Nephron (organoid): Measurements from ENCODE around the gene GGT1.

Experiments used
- H3K27ac Mint-ChIP-seq, 3 experiments: 2 replicates each; pipeline ENCODE4 v1.8.0; 2020; ENCODE audit warnings: mixed read lengths in 3 of 3, mild to moderate bottlenecking in 2 of 3, moderate library complexity in 1 of 3
- H3K27me3 Mint-ChIP-seq: 2 replicates; pipeline ENCODE4 v1.8.0; 2021; ENCODE audit warnings: low read depth, mild to moderate bottlenecking, moderate library complexity, mixed read lengths
- H3K36me3 Mint-ChIP-seq: 2 replicates; pipeline ENCODE4 v1.8.0; 2020; ENCODE audit warnings: low read depth, mixed read lengths
- H3K4me1 Mint-ChIP-seq: 2 replicates; pipeline ENCODE4 v1.8.0; 2020; ENCODE audit warnings: mixed read lengths
- H3K4me3 Mint-ChIP-seq, 3 experiments: 2 replicates each; pipeline ENCODE4 v1.8.0; 2020; ENCODE audit warnings: mild to moderate bottlenecking in 3 of 3, mixed read lengths in 3 of 3, moderate library complexity in 2 of 3
- H3K9me3 Mint-ChIP-seq: 2 replicates; pipeline ENCODE4 v1.8.0; 2020; ENCODE audit warnings: mixed read lengths
- TF ChIP-seq, protein P1 (sequence below), 3 experiments: fragments of 200-600 bp; sonication (generic); IDR thresholded peaks; one replicate each; pipeline ENCODE4 v1.5.0; 2021; ENCODE audit warnings: antibody characterized with exemption in 3 of 3; ENCODE audit not compliant: unreplicated experiment in 3 of 3

GGT1 gene

DNA sequence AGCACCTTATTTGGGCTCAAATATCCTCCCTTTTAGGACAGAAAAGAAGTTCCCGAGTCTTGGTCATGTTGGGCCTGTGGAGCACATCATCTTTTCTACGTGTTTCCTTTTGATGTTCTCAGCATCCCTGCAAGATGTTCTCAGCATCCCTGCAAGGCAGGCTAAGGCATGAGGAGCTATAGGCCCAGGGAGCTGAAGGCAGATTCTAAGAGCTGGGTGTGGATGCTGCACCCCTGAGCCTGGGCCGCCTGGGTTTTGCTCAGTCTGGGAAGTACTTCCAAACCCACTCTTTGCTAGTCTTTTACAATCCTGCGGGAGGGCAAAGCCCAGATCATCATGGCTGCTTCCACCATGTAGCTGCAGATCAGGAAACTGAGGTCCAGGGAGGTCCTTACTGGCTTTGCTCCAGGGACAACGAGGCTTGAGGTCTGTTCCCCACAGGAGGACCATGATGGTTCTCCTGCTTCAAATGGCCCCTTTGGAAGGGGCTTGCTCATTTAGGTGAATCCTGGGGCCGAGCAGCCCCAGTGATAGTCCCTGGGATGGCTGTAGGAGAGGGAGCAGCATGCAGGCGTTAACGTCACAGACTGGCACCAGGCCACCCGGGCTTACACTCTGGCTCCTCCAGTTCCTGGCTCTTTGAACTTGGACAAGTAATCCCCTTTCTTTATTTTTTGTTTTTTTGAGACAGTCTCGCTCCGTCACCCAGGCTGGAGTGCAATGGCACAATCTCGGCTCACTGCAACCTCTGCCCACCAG, 20.8 kb upstream of the GGT1 start:
- H3K4me1 Mint-ChIP-seq, result peaks cover 22% of the 10 kb centered on the region
- no peak overlapping the region for H3K27ac Mint-ChIP-seq
- H3K9me3 Mint-ChIP-seq, result no peaks in the 10 kb centered on the region
- no peak overlapping the region for H3K4me3 Mint-ChIP-seq
- peaks cover 3% of the 10 kb centered on the region for H3K36me3 Mint-ChIP-seq
- TF ChIP-seq, protein P1, sequence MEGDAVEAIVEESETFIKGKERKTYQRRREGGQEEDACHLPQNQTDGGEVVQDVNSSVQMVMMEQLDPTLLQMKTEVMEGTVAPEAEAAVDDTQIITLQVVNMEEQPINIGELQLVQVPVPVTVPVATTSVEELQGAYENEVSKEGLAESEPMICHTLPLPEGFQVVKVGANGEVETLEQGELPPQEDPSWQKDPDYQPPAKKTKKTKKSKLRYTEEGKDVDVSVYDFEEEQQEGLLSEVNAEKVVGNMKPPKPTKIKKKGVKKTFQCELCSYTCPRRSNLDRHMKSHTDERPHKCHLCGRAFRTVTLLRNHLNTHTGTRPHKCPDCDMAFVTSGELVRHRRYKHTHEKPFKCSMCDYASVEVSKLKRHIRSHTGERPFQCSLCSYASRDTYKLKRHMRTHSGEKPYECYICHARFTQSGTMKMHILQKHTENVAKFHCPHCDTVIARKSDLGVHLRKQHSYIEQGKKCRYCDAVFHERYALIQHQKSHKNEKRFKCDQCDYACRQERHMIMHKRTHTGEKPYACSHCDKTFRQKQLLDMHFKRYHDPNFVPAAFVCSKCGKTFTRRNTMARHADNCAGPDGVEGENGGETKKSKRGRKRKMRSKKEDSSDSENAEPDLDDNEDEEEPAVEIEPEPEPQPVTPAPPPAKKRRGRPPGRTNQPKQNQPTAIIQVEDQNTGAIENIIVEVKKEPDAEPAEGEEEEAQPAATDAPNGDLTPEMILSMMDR (IDR thresholded peaks at IDR 0.05; ENCODE audit: unreplicated experiment in 3 of 3), result no peak
- H3K27me3 Mint-ChIP-seq, result no peaks in the 10 kb centered on the region

DNA sequence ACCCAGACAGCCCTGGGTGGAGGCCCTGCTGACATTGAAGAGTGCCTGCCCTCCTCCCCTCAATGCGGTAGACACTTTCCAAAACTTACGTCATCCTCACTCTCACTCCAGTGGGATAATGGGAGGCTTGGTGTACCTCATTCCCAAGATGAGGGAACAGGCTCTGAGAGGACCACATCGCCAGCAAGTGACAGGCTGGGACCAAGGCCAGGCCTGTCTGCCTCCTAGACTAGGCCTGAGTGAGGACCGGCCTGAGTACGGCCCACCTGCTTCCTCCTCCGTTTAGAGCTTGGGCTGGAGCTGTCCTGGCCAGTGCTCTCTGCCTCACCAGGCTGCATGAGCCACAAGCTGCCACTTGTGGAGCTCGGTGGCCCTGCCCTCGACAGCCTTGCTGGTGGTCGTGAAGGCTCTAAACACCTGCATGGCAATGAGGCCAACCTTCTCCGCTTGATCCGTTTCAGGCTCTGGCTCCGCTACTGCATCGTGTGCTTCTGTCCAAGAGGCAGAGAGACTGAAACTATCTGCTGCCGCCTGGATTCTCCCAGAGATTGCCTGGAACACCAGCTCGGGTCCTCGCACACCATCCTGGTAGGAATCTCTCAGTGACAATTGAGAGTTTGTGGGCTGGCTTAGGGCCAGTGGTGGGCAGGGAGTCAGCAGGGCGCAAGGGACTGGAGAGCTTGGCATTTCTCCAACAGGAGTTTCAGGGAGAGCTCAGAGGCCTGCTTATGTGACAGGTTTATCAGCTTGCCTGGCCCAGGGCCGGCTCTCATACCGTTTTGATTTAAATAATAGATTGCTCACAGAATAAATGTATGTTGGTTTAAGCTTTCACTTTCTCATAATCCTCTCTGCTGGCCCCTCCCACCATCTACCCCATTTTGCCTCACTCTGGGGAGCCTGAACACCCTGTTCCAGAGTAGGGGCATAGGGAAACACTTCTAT, 19.5 kb upstream of the GGT1 start:
- no peaks in the 10 kb centered on the region for H3K27me3 Mint-ChIP-seq
- TF ChIP-seq, protein P1 (IDR thresholded peaks at IDR 0.05; ENCODE audit: unreplicated experiment in 3 of 3), result no peak
- peaks cover 20% of the 10 kb centered on the region for H3K4me1 Mint-ChIP-seq
- H3K4me3 Mint-ChIP-seq, result peak overlapping the region in 1 of 3 experiments; percentile 15
- H3K9me3 Mint-ChIP-seq, result no peaks in the 10 kb centered on the region
- peak overlapping the region; percentile 88 to 97 (median 95) for H3K27ac Mint-ChIP-seq
- peaks cover 3% of the 10 kb centered on the region for H3K36me3 Mint-ChIP-seq

DNA sequence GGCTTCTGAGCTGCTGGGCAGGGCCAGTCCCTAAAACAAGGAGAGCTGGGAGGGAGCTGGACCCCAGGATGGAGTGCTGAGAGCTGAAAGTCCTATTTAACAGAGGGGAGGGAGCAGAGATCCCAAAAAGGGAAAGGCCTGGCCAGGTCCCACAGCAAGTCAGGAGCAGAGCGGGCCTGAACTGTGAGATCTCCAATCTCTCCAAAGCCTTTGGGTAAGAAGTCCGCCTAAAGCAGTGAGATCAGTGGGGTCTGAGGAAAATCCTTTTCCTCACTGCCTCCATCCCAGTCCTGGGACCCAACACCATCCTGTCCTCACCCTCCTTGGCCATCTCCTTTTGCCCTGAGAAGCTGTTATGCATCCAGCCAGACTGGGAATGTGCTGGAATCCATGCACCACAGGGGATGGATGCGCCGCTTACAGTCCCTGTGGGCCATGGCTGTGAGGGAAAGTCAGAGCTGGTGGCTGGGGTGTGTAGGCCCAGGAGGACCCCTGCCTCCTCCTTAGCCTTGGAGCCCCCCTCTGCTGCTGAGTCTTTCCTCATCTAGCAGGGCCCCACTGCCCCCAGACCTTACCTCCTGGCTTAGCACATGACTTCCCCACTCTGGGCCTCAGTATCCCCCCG, 18.7 kb upstream of the GGT1 start:
- no peaks in the 10 kb centered on the region for H3K9me3 Mint-ChIP-seq
- peaks cover 15% of the 10 kb centered on the region for H3K4me1 Mint-ChIP-seq
- H3K27ac Mint-ChIP-seq, result peak overlapping the region; percentile 88 to 97 (median 95)
- TF ChIP-seq, protein P1 (IDR thresholded peaks at IDR 0.05; ENCODE audit: unreplicated experiment in 3 of 3), result no peak
- no peak overlapping the region for H3K4me3 Mint-ChIP-seq
- H3K27me3 Mint-ChIP-seq, result no peaks in the 10 kb centered on the region
- peaks cover 2% of the 10 kb centered on the region for H3K36me3 Mint-ChIP-seq

DNA sequence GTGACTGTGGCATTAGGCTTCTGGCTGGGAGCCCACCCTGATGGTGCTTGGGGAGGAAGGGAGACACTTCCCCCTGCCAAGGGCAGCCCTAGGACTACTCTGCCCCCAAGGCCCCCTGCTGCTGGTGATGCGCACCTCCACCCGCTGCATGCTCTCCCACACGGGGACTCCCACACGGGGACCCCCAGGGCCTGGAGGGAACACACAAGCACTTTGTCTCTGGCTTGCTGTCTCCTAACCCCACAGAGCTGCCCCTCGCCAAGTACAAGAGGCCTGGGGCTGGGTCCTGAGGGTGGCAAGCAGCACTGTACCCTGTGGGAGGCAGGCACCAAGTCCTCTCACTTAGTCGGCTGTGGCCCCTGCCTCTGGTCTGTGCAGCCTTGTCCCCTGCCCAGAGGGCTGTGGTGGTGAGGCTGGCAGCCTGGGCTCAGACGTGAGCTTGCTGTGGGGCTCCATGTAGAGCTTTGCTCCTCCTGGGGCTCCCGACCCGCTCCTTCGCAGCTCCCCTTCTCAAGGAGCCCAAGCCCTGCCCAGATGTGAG, 18.1 kb upstream of the GGT1 start:
- Mint-ChIP-seq H3K36me3 (no peaks in the 10 kb centered on the region), H3K4me1 (peaks cover 15% of the 10 kb centered on the region), H3K9me3 (no peaks in the 10 kb centered on the region), H3K27me3 (no peaks in the 10 kb centered on the region), H3K4me3 (no peak overlapping the region), H3K27ac (peak overlapping the region; percentile 88 to 97 (median 95))
- TF ChIP-seq, protein P1 (IDR thresholded peaks at IDR 0.05; ENCODE audit: unreplicated experiment in 3 of 3), result no peak

DNA sequence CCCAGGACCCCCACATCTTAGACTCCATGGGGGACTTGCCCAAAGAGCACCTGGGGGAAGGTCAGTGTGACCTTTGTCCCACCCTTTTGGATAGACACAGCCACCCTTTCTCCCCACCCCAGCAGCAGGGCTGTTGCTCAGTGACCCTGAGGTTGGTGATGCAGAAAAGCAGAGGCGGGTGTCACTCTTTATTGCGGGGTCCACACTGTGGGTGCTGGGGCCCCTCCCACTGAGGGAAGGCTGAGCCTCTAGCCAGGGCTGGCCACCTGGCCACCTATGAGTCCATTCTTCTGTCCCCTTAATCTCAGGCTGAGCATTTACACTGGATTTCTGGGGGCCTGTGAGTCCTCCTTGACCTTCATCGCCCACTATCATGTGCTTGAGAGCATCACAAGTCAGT, 17.5 kb upstream of the GGT1 start:
- TF ChIP-seq, protein P1 (IDR thresholded peaks at IDR 0.05; ENCODE audit: unreplicated experiment in 3 of 3), result no peak
- no peak overlapping the region for H3K4me3 Mint-ChIP-seq
- no peaks in the 10 kb centered on the region for H3K9me3 Mint-ChIP-seq
- no peaks in the 10 kb centered on the region for H3K36me3 Mint-ChIP-seq
- no peaks in the 10 kb centered on the region for H3K27me3 Mint-ChIP-seq
- H3K27ac Mint-ChIP-seq, result no peak overlapping the region
- peaks cover 12% of the 10 kb centered on the region for H3K4me1 Mint-ChIP-seq
